ENCODE results near the gene FBXO27.

DNA sequence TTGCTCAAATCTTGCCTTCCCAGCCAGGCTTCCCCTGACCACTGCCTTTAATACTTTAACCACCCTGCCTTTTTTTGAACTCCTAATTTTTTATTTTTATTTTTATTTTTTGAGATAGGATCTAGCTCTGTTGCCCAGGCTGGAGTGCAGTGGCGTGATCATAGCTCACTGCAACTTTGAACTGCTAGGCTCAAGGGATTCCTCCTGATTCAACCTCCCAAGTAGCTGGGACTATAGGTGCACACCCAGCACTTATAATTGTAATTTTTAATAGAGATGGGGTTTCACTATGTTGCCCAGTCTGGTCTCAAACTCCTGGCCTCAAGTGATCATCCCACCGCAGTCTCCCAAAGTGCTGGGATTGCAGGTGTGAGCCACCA is 21.7 kb upstream of the FBXO27 start:
- no peak for TF ChIP-seq CHD4 (IDR thresholded peaks at IDR 0.05; ENCODE audit: borderline replicate concordance)
- TF ChIP-seq POLR2A (IDR thresholded peaks at IDR 0.05; ENCODE audit: low read length) = no peak
- TF ChIP-seq JUNB (IDR thresholded peaks at IDR 0.05) = no peak
- TF ChIP-seq, protein P1, sequence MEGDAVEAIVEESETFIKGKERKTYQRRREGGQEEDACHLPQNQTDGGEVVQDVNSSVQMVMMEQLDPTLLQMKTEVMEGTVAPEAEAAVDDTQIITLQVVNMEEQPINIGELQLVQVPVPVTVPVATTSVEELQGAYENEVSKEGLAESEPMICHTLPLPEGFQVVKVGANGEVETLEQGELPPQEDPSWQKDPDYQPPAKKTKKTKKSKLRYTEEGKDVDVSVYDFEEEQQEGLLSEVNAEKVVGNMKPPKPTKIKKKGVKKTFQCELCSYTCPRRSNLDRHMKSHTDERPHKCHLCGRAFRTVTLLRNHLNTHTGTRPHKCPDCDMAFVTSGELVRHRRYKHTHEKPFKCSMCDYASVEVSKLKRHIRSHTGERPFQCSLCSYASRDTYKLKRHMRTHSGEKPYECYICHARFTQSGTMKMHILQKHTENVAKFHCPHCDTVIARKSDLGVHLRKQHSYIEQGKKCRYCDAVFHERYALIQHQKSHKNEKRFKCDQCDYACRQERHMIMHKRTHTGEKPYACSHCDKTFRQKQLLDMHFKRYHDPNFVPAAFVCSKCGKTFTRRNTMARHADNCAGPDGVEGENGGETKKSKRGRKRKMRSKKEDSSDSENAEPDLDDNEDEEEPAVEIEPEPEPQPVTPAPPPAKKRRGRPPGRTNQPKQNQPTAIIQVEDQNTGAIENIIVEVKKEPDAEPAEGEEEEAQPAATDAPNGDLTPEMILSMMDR (IDR thresholded peaks at IDR 0.05) = no peak
- no peak for TF ChIP-seq REST (IDR thresholded peaks at IDR 0.05)
- TF ChIP-seq EP300 (IDR thresholded peaks at IDR 0.05) = no peak
- no peak for TF ChIP-seq HOXB5 (CRISPR knock-in tag; IDR thresholded peaks at IDR 0.05)
- no peak for TF ChIP-seq NPAS2 (CRISPR knock-in tag; IDR thresholded peaks at IDR 0.05; ENCODE audit: borderline replicate concordance)
- no peak for TF ChIP-seq MYC (IDR thresholded peaks at IDR 0.05; ENCODE audit: borderline replicate concordance, low read length)
